22Rv1 (cell line): Measurements from ENCODE around the gene TOX4.

Experiments used
- H3K27ac ChIP-seq: fragments of 450-650 bp; 2 replicates; pipeline ENCODE4 v1.5.1; 2017
- CTCF ChIP-seq: fragments of 450-650 bp; IDR thresholded peaks from 2 replicates; pipeline ENCODE4 v1.5.1; 2017; ENCODE audit warnings: mild to moderate bottlenecking
- ZFX ChIP-seq: fragments of 450-650 bp; IDR thresholded peaks from 2 replicates; pipeline ENCODE4 v1.6.1; 2017; ENCODE audit warnings: antibody characterized with exemption, borderline replicate concordance

Gene TOX4

GRCh38 chr14:21521501-21521900, 44.5 kb downstream of the TOX4 start:
- H3K27ac ChIP-seq = no peak overlapping the region
- TF ChIP-seq ZFX (no peak), CTCF (no peak)

DNA sequence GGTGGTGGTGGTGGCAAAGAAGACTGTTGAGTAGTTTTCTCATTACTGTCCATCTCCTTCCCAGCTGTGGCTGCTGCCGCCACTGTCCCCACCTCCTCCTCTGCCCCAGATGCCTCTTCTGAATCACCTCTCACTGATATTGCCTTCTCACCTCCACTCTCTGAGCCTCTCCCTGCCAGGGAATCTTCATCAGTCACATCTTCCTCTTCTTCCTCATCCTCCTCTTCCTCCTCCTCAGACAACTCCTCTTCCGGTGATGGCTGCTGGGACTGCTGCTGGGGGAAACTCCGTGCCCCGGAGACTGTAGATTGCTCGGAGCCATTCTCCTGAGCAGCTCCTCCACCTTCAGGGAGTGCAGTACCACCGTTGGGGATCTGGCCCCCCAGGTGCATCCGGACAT, 46.2 kb downstream of the TOX4 start:
- no peak for TF ChIP-seq CTCF
- no peak for TF ChIP-seq ZFX
- H3K27ac ChIP-seq = no peak overlapping the region

- no peak overlapping the region for H3K27ac ChIP-seq
- no peak for TF ChIP-seq ZFX
- TF ChIP-seq CTCF = no peak
Observed at GRCh38 chr14:21524575-21525490, 47.8 kb downstream of the TOX4 start.

GRCh38 chr14:21525571-21525961, 48.6 kb downstream of the TOX4 start:
- H3K27ac ChIP-seq = no peak overlapping the region
- no peak for TF ChIP-seq CTCF
- no peak for TF ChIP-seq ZFX

DNA sequence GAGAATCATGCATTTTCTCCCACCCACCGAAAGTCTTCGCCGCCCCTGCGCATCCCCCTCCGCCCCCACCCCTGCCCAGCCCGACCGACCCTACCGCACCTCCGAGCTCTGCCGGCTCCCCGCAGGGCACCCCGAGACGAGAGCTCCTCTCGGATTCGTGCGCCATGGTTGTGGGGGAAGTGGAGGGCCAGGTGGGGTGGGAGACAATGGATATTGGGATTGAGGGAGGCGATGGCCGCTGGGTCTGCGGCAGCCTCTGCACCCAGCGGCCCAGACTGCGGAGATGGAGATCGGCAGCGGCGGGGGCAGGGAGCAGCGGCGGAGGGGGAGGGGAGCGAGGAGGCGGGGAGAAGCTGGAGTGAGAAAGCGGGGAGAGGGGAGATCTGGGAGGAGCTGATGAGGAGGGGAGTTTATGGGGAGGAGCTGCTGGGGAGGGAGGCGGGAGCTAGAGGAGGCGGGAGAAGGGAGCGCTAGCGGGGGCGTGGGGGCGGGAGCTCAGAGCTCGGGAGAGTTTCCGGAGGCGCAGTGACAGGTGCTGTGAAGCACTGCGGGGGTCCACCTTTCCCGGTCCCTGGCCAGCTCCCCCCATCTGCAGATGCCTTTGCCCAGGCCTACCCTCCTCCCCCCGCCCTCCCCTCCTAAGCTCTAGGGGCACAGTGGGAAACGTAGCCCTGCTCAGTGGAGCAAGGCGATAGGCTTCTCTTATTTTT, 49.1 kb downstream of the TOX4 start, which contains the start of gene SALL2:
Gene SALL2, minus strand, starts transcription at position 385 of the 710 bp plus-strand sequence. Its CDS starts 219 bp downstream, at position 166.
- H3K27ac ChIP-seq = no peak within 1 kb of the TSS

GRCh38 chr14:21526672-21527317, 49.8 kb downstream of the TOX4 start:
- no peak overlapping the region for H3K27ac ChIP-seq
- no peak for TF ChIP-seq ZFX

More for the DNA sequence above, 49.1 kb downstream of the TOX4 start, which contains the start of gene SALL2:
- no peak for TF ChIP-seq ZFX
- TF ChIP-seq CTCF = no peak

DNA sequence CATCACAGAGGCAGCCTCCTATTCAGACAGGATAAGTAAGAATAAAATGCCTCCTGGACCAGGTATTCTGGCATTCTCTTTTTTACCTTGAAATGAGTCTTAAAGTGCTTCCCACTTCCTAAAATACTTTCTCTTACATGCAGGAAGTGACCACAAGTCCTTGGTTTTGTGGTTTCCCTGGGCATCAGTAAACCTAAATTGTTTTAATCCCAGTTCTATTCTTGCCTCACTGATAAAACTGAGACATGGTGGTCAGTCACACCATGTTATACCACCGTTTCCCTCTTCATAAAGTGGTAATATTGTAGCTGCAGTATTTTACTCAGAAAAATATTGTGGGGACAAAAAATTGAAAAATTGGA, 50.3 kb downstream of the TOX4 start:
- no peak overlapping the region for H3K27ac ChIP-seq
- TF ChIP-seq ZFX (no peak), CTCF (no peak)
